HUDEP-2 (cell line): Measurements from ENCODE around the gene ZRANB3.
"Not testable (repeated sequence)": the region's sequence is repeated elsewhere in the genome, so short reads cannot be mapped to it uniquely, and the experiment has no call there.

Experiments used
- DNase-seq, 76 experiments: peaks; one replicate each; lab custom pipeline; 2025; ENCODE audit not compliant: unreplicated experiment in 76 of 76; lab: John Stamatoyannopoulos, UW

The ZRANB3 gene

DNA sequence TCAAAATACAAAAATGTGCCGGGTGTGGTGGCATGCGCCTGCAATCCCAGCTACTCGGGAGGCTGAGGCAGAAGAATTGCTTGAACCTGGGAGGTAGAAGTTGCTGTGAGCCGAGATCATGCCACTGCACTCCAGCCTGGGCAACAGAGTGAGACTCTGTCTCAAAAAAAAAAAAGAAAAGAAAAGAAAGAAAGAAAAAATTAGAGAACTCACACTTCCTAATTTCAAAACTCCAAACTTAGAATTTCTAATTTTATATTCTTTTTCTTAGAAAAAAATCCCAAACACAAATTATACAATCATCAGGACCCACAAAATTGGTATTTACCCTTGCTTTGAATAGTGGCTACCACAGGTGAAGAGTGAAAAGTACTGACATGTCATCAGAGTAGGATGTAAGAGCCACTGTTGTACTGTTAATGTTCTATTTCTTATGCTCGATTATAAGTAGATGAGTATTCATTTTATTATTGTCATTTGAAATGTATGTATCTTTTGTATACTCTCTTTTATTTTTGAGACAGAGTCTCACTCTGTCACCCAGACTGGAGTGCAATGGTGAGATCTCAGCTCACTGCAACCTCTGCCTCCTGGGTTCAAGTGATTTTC, 182.8 kb downstream of the ZRANB3 start:
- DNase-seq = not testable (repeated sequence)

DNA sequence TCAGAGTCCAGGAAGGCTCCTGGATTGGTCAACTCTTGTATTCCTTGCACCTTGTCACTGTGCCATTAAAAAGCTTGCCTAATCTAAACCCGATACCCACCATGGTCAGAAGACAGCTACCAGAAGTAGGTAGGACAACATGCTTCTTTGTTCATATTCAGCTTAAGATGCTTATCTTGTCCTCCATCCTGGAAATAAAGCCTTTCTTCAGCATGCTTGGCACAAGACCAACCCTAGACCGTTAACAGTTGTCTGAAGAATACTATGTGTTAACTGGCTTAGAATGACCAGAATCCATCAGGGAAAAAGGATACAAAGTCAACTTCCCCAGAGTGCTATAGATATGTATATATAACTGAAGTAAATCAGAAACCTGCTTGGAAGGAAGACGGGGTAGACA, 193.9 kb downstream of the ZRANB3 start:
- DNase-seq = no peak

DNA sequence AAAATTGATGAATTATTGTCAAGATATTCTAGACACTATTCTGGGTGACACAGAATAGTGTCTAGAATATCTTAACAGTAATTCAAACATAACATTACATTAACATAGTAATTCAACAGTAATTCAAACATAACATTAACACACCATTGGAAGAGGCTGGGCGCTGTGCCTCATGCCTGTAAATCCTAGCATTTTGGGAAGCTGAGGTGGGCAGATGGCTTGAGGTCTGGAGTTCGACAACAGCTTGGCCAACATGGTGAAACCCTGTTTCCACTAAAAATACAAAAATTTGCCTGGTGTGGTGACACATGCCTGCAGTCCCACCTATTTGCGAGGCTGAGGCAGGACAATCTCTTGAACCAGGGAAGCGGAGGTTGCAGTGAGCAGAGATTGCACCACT, 195.8 kb downstream of the ZRANB3 start:
- DNase-seq = no peak

DNA sequence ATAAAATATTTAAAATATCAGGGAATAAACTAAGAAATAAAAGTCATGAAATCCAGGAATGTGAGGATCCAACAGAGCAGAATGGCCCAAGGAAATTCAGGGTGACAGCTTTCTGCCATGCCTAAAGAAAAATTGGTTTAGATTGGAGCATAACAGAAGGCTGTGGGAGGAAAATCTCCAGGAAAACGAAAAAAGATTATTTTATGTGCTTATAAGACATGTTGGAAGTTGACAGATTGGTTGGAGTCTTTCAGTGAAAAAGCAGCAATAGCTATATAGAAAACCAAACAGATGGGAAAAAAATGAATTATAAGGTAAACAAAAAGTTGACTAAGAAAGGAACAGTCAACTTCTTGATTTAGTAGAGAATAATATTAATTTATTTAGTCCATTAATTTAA, 203.9 kb downstream of the ZRANB3 start:
- DNase-seq = no peak

DNA sequence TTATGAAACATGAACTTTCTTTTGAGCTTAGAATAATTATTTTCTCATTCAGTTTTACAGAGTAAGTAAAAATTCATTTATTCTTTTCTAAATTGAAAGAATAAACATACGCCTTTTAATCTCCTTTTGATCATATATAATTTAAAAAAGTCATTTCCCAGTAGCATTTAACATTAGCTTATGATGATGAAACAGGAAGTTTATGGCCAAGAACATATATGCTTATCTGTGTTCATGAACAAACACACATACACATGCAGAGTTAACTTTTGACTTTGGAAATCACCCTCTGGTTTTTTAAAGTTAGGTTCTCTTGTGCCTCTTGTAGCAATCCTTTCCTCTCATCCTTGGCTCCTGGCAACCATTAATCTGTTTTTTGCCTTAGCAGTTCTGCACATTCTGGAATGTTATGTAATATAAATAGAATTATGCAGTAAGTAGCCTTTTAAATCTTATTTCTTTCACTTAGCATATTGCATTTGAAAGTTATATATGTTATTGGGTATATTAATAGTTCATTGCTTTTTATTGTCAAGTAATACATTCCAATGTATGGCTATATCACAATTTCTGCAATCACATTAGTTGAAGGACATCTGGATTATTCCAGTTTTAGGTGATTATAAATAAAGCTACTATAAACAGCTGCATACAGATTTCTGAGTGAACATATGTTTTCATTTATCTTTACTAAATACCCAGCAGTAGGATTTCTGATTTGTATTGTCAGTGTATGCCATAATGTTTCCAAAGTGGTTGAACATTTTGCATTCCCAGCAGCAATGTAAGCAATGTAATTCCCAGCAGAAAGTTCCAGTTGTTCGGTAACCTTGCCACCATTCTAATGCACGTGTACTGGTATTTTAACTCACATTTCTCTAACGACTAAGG, 210.3 kb downstream of the ZRANB3 start:
- no peak for DNase-seq

DNA sequence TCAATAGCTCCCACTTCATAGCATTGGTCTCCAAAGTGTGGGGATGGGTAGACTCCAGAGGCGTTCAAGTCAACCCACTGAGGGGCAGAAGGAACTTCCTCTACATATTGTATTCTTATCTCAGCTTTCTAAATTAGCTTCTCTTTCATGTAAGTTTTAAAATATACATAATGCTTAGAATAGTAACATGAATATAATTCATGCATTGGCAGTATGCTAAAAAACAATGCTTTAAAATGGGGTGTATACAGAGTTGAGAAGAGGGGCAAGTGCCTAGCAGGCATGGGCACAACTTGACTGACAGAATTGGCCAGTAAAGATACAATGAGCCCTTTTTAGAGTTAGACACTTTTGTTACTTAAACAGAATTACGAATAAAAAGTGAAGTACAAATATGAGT, 212.2 kb downstream of the ZRANB3 start:
- no peak for DNase-seq

DNA sequence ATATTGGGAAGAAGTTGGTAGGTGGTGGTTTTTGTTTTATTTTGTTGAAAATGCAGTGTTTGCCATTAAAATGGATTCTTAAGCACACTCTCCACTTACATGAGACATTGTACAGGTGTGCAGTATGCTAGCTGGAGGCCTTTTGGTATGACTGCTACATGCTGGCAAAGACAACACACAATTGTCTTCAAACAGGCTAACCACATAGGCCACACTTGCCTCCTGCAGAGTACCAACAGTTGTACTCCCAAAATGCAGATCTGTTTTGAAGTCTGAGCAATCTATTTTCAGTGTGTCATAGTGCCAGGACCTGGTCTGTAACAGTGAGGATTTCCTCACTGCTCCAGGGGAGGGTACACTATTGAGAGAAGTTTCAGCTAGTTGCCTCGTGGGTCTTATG, 213.6 kb downstream of the ZRANB3 start:
- DNase-seq = no peak

DNA sequence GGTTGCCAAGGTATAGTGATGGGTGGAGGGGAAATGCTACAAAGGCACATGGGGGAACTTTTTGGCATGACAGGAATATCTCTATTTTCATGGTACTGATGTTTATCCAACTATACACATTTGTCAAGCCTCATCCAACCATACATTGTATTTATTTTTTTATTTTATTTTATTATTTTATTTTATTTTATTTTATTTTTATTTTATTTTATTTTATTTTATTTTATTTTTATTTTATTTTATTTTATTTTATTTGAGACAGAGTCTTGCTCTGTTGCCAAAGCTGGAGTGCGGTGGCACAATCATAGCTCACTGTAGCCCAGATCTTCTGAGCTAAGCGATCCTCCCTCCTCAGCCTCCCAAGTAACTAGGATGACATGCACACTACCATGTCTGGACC, 219.1 kb downstream of the ZRANB3 start:
- DNase-seq = no peak

DNA sequence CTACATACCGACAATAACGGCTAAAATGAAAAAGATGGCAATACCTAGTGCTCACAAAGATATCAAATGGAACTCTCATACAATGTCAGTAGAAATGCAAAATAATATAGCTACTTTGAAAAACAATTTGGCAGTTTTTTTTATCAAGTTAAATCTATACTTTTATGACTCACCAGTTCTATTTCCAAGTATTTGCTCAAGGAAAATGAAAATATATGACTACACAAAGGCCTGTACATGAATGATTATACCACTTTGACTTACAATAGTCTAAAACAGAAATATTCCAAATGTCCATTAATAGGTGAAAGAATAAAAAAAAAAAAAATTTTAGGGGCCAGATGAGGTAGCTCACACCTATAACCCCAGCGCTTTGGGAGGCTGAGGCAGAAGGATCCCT, 219.8 kb downstream of the ZRANB3 start:
- DNase-seq = peak in 2 of 76 experiments; percentile 2 to 5

DNA sequence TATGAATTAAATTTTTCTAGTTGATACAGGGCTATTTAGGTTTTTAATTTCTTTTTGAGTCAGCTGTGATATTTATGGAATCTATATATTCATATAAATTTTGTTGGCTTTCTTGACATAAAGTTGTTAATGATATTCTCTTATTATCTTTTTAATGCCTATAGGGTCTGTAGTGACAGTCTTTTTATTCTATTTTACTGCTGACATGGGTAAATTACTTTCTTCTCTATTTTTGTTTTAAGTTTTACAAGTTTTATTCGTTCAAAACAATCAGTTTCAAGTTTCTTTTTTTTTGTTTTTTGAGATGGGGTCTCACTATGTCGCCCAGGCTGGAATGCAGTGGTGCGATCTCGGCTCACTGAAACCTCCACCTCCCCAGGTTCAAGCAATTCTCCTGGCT, 226.3 kb downstream of the ZRANB3 start:
- DNase-seq = no peak

DNA sequence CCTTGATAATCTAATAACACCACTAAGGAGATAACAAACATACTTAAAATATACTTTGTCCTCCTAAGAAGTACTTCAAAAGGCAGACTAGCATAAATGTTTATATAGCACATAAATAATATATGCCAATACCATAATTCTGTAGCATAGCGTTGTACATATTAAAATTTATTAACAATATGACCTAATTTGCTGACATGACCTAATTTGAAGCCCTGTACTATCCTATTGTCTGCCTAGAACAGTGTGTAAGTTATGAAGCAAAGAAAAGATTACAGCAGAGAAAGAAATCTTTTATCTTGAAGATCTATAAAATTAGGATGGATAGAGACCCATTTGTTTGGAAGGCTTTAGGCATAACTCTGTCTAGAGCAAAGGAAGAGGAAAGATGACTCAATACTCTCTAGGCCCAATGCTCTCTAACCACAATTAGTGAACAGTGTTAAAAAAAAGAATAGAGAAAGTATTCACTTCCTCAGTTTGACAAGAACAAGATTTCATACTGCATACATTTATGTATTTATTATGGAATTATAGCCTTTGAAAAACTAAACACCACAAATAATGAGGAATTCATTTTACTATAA, 231.3 kb downstream of the ZRANB3 start:
- no peak for DNase-seq

DNA sequence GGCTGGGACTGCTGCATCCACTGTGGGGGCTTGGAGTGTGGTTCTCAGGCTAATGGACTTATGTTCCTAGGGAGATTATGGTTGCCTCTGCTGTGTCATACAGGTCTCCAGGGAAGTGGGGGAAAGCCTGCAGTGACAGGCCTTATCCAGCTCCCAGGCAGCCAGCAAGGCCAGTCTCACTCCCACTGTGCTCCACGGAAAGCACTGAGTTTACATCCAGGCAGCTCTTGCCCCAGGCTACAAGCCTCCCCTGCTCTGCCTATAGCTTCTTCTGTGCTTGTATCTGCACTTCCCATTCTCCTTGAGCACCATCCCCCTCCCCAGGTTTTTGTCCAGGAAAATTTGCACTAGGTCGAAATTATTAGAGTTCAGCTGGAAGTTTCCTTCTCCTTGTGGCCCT, 231.9 kb downstream of the ZRANB3 start:
- DNase-seq = no peak

DNA sequence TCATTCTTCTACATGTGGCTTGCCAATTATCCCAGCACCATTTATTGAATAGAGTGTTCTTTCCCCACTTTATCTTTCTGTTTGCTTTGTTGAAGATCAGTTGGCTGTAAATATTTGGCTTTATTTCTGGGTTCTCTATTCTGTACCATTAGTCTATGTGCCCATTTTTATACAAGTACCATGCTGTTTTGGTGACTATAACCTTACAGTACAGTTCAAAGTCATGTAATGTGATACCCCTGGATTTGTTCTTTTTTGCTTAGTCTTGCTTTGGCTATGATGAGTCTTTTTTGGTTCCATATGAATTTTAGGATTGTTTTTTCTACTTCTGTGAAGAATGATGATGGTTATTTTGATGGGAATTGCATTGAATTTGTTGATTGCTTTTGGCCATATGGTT, 243.9 kb downstream of the ZRANB3 start:
- DNase-seq = not testable (repeated sequence)

DNA sequence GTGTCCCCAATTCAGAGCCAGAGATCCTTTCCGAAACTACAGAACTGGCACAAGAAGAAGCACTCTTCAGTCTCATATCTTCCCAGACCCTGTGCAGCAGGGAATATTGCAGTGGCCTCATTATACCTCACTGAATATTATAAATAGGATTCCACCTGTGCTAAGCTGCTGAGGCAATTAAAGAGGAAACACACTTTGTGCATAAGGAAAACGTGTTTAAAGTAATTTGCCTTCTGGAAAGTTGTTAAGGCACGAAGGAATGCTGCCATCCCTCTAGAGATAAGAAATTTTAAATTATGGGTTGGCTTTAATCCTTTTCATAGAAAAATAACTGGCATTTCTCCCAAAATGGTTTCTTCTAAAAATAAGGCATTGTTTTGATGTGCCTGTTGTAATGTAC, 245.6 kb downstream of the ZRANB3 start:
- DNase-seq = no peak

DNA sequence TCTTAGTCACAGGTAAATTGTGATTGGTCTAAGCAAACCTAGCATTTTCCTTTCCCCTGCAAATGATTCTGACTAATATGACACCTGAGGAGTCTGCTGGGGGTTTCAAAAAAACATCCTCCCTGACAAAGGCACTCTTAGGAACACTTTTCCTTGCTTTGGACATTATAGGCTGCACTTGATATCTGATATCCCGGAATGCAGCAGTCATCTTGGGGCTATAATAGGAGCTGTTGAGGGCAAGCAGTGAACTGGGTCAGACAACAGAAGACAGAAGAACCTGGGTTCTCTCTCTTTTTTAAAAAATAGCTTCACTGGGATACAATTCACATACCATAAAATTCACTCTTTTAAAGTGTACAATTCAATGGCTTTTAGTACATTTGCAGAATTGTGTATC, 249.6 kb downstream of the ZRANB3 start:
- DNase-seq = no peak

DNA sequence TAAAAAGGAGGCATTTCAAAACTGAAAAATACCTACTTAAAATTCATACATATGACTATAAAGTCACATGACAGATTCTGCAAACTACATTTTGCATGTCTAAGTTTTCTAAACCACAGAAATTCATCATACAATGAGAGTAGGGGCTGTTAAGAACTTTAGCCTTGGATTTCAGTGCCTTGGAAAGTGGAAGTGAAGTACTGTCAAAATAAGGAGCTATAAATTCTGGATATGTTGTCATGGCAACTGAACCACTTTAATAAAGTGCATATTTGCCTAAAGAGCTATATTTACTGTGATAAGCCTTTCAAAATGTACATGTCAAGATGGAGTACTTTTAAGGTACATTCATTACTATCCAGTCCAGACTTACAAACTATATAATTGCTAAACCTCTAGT, 251.8 kb downstream of the ZRANB3 start:
- DNase-seq = no peak

DNA sequence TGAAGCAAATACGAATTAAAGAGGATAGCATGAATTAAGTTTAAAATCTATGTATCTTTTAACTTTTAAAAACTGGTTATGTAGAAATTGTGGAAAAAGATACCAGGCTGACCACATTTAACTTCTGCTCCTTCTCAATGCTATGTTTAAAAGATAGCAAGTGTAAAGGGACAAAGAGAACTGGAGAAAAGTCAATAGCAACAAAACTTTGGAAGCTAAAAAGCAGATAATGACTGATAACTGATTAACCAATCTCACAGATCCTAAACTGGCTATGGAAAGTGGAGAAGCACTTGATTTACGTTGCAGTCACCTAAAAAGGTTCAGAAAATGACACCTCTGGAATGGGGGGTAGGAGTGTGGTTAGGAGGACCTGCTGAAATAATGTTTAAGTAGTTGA, 254.5 kb downstream of the ZRANB3 start:
- DNase-seq = no peak

DNA sequence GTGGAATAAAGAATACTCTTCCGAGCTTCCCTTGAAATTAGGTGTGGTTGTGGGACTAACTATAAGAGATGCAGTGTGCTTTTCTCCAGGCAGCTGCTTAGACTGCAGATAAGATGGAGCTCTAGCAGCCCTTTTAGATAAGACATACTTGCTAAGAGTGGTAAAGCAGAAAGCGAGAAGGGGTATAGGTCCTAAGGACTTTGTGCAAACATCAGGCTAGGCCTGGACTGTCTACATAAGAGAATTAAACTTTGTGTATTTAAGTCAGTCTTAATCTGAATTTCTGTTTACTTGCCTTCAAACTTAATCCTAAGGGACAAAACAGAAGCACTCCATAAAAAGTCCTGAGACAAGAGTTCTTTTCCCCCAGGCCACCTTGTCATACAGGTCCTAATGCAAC, 260.0 kb downstream of the ZRANB3 start:
- no peak for DNase-seq

DNA sequence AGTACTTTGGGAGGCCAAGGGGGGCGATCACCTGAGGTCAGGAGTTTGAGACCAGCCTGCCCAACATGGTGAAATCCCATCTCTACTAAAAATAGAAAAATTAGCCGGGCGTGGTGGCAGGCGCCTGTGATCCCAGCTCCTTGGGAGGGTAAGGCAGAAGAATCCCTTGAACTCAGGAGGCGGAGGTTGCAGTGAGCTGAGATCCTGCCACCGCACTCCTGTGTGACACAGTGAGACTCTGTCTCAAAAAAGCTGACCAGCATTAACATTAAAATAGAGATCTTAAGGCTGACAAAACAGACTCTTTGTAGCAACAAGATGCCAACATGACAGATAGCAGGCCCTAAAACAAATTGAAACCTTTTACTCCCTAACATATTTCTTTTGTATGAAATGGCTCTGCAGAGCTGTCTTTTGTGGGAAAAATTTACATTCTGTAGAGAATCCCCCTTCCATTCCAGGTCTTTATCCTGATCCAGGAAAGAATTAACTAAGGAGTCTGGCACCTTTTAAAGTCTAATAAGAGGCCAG, 265.0 kb downstream of the ZRANB3 start:
- DNase-seq = no peak

DNA sequence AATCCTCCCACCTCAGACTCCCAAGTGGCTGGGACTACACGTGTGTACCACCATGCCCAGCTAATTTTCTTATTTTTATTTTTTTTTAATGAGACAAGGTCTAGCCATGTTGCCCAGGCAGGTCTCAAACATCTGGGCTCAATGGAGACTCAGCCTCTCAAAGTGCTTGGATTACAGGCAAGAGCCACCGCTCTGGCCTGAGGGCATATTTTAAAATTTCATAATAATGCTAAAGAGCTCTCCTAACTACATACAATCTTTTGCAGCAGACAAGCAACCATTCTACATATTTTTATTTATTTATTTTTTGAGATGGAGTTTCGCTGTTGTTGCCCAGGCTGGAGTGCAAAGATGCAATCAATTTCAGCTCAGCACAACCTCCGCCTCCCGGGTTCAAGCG, 271.9 kb downstream of the ZRANB3 start:
- DNase-seq = no peak

DNA sequence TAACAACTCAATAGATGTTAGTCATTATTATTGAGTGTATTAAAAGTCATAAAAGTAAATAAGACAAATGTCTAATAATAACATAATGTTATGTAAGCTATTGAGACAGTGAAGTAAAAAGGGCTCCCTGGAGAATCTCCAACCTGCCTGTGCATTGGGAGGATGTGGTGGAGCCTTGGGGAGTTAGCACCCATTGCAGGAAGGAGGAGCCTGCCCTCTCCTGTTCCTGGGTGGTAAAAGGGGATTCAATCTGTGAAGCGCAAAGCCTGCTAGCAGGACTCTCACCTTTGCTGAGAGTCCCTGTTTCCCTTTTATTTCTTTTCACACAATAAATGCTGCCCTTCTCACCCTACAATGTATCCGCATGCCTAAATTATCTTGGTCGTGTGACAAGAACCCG, 272.8 kb downstream of the ZRANB3 start:
- DNase-seq = no peak
